T-helper 2 cell treated with Interferon-gamma antibody and Interleukin-4, amounts not matched to agents 5 μg/mL and 100 μg/mL, for 36 hours (primary cell): ENCODE data around the gene CLCN7.
"Not testable (repeated sequence)": the region's sequence is repeated elsewhere in the genome, so short reads cannot be mapped to it uniquely, and the experiment has no call there.

Experiments
- DNase-seq: peaks from one replicate; pipeline ENCODE4 v3.0.0; 2021; ENCODE audit warnings: low spot score
- H3K27ac Mint-ChIP-seq: one replicate; pipeline ENCODE4 v1.8.0; 2021; ENCODE audit warnings: mild to moderate bottlenecking, mixed read lengths
- H3K27me3 Mint-ChIP-seq: one replicate; pipeline ENCODE4 v1.8.0; 2021; ENCODE audit warnings: low read depth, mixed read lengths
- H3K36me3 Mint-ChIP-seq: one replicate; pipeline ENCODE4 v1.8.0; 2021; ENCODE audit warnings: low read depth, mixed read lengths
- H3K4me1 Mint-ChIP-seq: one replicate; pipeline ENCODE4 v1.8.0; 2021; ENCODE audit warnings: low read depth, mixed read lengths
- H3K4me3 Mint-ChIP-seq: one replicate; pipeline ENCODE4 v1.8.0; 2022; ENCODE audit warnings: mild to moderate bottlenecking, moderate library complexity, mixed read lengths
- H3K9me3 Mint-ChIP-seq: one replicate; pipeline ENCODE4 v1.8.0; 2021; ENCODE audit warnings: mixed read lengths

The CLCN7 gene

GRCh38 chr16:1486551-1487390 is 11.9 kb upstream of the CLCN7 start:
- no peak for DNase-seq
- Mint-ChIP-seq H3K9me3 (no peaks in the 10 kb centered on the region), H3K36me3 (no peaks in the 10 kb centered on the region), H3K27me3 (no peaks in the 10 kb centered on the region), H3K4me3 (no peak overlapping the region), H3K4me1 (no peaks in the 10 kb centered on the region), H3K27ac (no peak overlapping the region)

GRCh38 chr16:1485847-1486496 is 11.1 kb upstream of the CLCN7 start:
- H3K27me3 Mint-ChIP-seq, result no peaks in the 10 kb centered on the region
- H3K4me3 Mint-ChIP-seq, result no peak overlapping the region
- H3K4me1 Mint-ChIP-seq, result no peaks in the 10 kb centered on the region
- no peaks in the 10 kb centered on the region for H3K36me3 Mint-ChIP-seq
- no peak overlapping the region for H3K27ac Mint-ChIP-seq
- H3K9me3 Mint-ChIP-seq, result no peaks in the 10 kb centered on the region
- DNase-seq, result no peak

GRCh38 chr16:1481906-1482835 is 7.3 kb upstream of the CLCN7 start:
- no peak for DNase-seq
- Mint-ChIP-seq H3K36me3 (no peaks in the 10 kb centered on the region), H3K9me3 (no peaks in the 10 kb centered on the region), H3K4me3 (no peak overlapping the region), H3K27ac (no peak overlapping the region), H3K27me3 (no peaks in the 10 kb centered on the region), H3K4me1 (peaks cover 2% of the 10 kb centered on the region)

- H3K4me3 Mint-ChIP-seq, H3K27ac Mint-ChIP-seq, H3K36me3 Mint-ChIP-seq, H3K9me3 Mint-ChIP-seq, H3K27me3 Mint-ChIP-seq, DNase-seq: not testable (repeated sequence)
- H3K4me1 Mint-ChIP-seq, result peaks cover 10% of the 10 kb centered on the region
These were observed 4.1 kb upstream of the CLCN7 start for GRCh38 chr16:1478937-1479336.

GRCh38 chr16:1477033-1477432 is 2.2 kb upstream of the CLCN7 start:
- Mint-ChIP-seq H3K9me3 (no peaks in the 10 kb centered on the region), H3K36me3 (peaks cover 1% of the 10 kb centered on the region), H3K4me1 (peaks cover 12% of the 10 kb centered on the region), H3K27me3 (no peaks in the 10 kb centered on the region), H3K27ac (no peak overlapping the region), H3K4me3 (no peak overlapping the region)
- no peak for DNase-seq

GRCh38 chr16:1475552-1476114 is 805 bp upstream of the CLCN7 start:
- H3K27me3 Mint-ChIP-seq, result no peaks in the 10 kb centered on the region
- DNase-seq, result no peak
- H3K9me3 Mint-ChIP-seq, result no peaks in the 10 kb centered on the region
- peaks cover 1% of the 10 kb centered on the region for H3K36me3 Mint-ChIP-seq
- H3K4me1 Mint-ChIP-seq, result peaks cover 12% of the 10 kb centered on the region
- H3K27ac Mint-ChIP-seq, result peak overlapping the region; percentile 85
- H3K4me3 Mint-ChIP-seq, result peak overlapping the region; percentile 89

- H3K27ac Mint-ChIP-seq, result peak overlapping the region; percentile 11
- H3K4me1 Mint-ChIP-seq, result peaks cover 12% of the 10 kb centered on the region
- no peaks in the 10 kb centered on the region for H3K9me3 Mint-ChIP-seq
- H3K27me3 Mint-ChIP-seq, result no peaks in the 10 kb centered on the region
- peaks cover 1% of the 10 kb centered on the region for H3K36me3 Mint-ChIP-seq
- DNase-seq, result no peak
- H3K4me3 Mint-ChIP-seq, result peak overlapping the region; percentile 77
These were observed 589 bp downstream of the CLCN7 start for GRCh38 chr16:1474082-1474795.

- Mint-ChIP-seq H3K27ac (no peak overlapping the region), H3K9me3 (no peaks in the 10 kb centered on the region), H3K4me3 (peak overlapping the region; percentile 16), H3K36me3 (peaks cover 1% of the 10 kb centered on the region), H3K27me3 (no peaks in the 10 kb centered on the region), H3K4me1 (peaks cover 12% of the 10 kb centered on the region)
- no peak for DNase-seq
These were observed 1.9 kb downstream of the CLCN7 start for GRCh38 chr16:1472974-1473373.

GRCh38 chr16:1471569-1472194 is 3.1 kb downstream of the CLCN7 start:
- DNase-seq, result no peak
- no peak overlapping the region for H3K4me3 Mint-ChIP-seq
- peaks cover 10% of the 10 kb centered on the region for H3K4me1 Mint-ChIP-seq
- no peaks in the 10 kb centered on the region for H3K9me3 Mint-ChIP-seq
- H3K36me3 Mint-ChIP-seq, result peaks cover 1% of the 10 kb centered on the region
- H3K27ac Mint-ChIP-seq, result peak overlapping the region; percentile 31
- H3K27me3 Mint-ChIP-seq, result no peaks in the 10 kb centered on the region

- Mint-ChIP-seq H3K27ac (no peak overlapping the region), H3K4me1 (peaks cover 6% of the 10 kb centered on the region), H3K9me3 (no peaks in the 10 kb centered on the region), H3K4me3 (no peak overlapping the region), H3K36me3 (peaks cover 1% of the 10 kb centered on the region), H3K27me3 (no peaks in the 10 kb centered on the region)
- no peak for DNase-seq
These were observed 4.2 kb downstream of the CLCN7 start for GRCh38 chr16:1470481-1471251.

GRCh38 chr16:1469693-1470201 is 5.1 kb downstream of the CLCN7 start:
- peak overlapping the region; percentile 31 for H3K27ac Mint-ChIP-seq
- no peaks in the 10 kb centered on the region for H3K9me3 Mint-ChIP-seq
- H3K4me1 Mint-ChIP-seq, result peaks cover 3% of the 10 kb centered on the region
- H3K36me3 Mint-ChIP-seq, result no peaks in the 10 kb centered on the region
- no peaks in the 10 kb centered on the region for H3K27me3 Mint-ChIP-seq
- peak overlapping the region; percentile 15 for H3K4me3 Mint-ChIP-seq
- DNase-seq, result no peak

- H3K9me3 Mint-ChIP-seq, H3K27ac Mint-ChIP-seq: not testable (repeated sequence)
These were observed 5.7 kb downstream of the CLCN7 start for GRCh38 chr16:1469141-1469540.

More at GRCh38 chr16:1469141-1469540, 5.7 kb downstream of the CLCN7 start:
- H3K27me3 Mint-ChIP-seq, DNase-seq, H3K4me3 Mint-ChIP-seq, H3K36me3 Mint-ChIP-seq, H3K4me1 Mint-ChIP-seq: not testable (repeated sequence)
